Neural crest cell (in vitro differentiated cells): ENCODE results near the gene COL3A1. TPM values are rescaled to one million over a fixed set of nuclear protein-coding genes. Genes with fewer than 3 reads are reported as not detected.

Source experiments
- DNase-seq: peaks from one replicate; pipeline ENCODE4 v3.0.0; 2021; ENCODE audit warnings: low read depth, mixed read lengths, low spot score
- H3K27ac Mint-ChIP-seq: one replicate; pipeline ENCODE4 v1.8.0; 2021; ENCODE audit warnings: mild to moderate bottlenecking, mixed read lengths; ENCODE audit not compliant: unreplicated experiment
- H3K27me3 Mint-ChIP-seq: 2 replicates; pipeline ENCODE4 v1.8.0; 2021; ENCODE audit warnings: low read depth, mild to moderate bottlenecking, mixed read lengths
- H3K36me3 Mint-ChIP-seq: 2 replicates; pipeline ENCODE4 v1.8.0; 2021; ENCODE audit warnings: low read depth, mild to moderate bottlenecking, mixed read lengths
- H3K4me1 Mint-ChIP-seq: 2 replicates; pipeline ENCODE4 v1.8.0; 2021; ENCODE audit warnings: mixed read lengths
- H3K4me3 Mint-ChIP-seq: one replicate; pipeline ENCODE4 v1.8.0; 2021; ENCODE audit warnings: mild to moderate bottlenecking, mixed read lengths
- H3K9me3 Mint-ChIP-seq: 2 replicates; pipeline ENCODE4 v1.8.0; 2021; ENCODE audit warnings: mixed read lengths
- long read RNA-seq: library from polyadenylated mRNA; unstranded; transcript quantifications from one replicate; pipeline ENCODE4 v2.0.0, GENCODE V29; 2020
- total RNA-seq: library from RNA; stranded (reverse); gene quantifications from 2 replicates; pipeline ENCODE4 v1.2.1, GENCODE V29; 2021
- TF ChIP-seq, protein P1 (sequence below): fragments of 200-600 bp; sonication (generic); conservative IDR thresholded peaks from 2 replicates; pipeline ENCODE4 v1.5.0; 2021; ENCODE audit warnings: antibody characterized with exemption, mild to moderate bottlenecking

Gene COL3A1
- 13.2 and 14.9 TPM in 2 replicates for total RNA-seq
- long read RNA-seq, full-length matches to known transcripts, result 7 of 14 reads
- long read RNA-seq, partial matches to known transcripts, result 6 of 14 reads
- long read RNA-seq, other reads (novel, unspliced or antisense), result 1 of 14 reads

DNA sequence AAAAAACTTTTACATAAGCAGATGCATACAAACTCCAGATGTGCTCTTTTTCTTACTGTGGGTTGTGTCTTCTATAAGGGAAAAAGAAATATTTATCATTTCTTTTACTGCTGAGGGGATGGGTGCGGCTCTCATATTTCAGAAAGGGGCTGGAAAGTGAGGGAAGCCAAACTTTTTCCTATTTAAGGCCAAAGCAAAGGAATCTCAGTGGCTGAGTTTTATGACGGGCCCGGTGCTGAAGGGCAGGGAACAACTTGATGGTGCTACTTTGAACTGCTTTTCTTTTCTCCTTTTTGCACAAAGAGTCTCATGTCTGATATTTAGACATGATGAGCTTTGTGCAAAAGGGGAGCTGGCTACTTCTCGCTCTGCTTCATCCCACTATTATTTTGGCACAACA, at the start of gene COL3A1:
Gene COL3A1 (plus strand): TSS at position 210 of the 400 bp plus-strand sequence. CDS start 117 bp downstream, at position 327.
- no peaks in the 10 kb centered on the region for H3K9me3 Mint-ChIP-seq
- peaks cover 10% of the 10 kb centered on the region for H3K4me1 Mint-ChIP-seq
- DNase-seq, result no peak
- no peaks in the 10 kb centered on the region for H3K27me3 Mint-ChIP-seq
- no peaks in the 10 kb centered on the region for H3K36me3 Mint-ChIP-seq
- H3K4me3 Mint-ChIP-seq, result peak within 1 kb of the TSS; percentile 20
- H3K27ac Mint-ChIP-seq, result no peak within 1 kb of the TSS
- TF ChIP-seq, protein P1, sequence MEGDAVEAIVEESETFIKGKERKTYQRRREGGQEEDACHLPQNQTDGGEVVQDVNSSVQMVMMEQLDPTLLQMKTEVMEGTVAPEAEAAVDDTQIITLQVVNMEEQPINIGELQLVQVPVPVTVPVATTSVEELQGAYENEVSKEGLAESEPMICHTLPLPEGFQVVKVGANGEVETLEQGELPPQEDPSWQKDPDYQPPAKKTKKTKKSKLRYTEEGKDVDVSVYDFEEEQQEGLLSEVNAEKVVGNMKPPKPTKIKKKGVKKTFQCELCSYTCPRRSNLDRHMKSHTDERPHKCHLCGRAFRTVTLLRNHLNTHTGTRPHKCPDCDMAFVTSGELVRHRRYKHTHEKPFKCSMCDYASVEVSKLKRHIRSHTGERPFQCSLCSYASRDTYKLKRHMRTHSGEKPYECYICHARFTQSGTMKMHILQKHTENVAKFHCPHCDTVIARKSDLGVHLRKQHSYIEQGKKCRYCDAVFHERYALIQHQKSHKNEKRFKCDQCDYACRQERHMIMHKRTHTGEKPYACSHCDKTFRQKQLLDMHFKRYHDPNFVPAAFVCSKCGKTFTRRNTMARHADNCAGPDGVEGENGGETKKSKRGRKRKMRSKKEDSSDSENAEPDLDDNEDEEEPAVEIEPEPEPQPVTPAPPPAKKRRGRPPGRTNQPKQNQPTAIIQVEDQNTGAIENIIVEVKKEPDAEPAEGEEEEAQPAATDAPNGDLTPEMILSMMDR, result no peak

DNA sequence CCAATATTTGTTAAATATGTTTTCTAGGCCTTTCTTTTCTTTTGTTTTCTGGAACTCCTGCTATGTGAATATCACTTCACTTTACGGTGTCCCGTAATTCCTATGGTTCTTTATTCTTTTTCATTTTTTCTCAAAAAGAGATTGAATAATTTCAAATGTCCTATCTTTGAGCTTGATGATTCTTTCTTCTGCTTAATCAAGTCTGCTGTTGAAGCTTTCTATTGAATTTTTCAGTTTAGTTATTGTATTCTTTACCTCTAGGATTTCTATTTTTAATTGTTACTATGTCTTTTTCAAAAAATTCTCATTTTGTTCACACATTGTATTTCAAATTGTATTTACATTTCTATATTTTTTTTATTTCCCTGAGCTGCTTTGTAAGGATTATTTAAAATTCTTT, 45.5 kb upstream of the COL3A1 start:
- DNase-seq, result no peak
- Mint-ChIP-seq H3K9me3 (peaks cover 13% of the 10 kb centered on the region), H3K27me3 (no peaks in the 10 kb centered on the region), H3K27ac (no peak overlapping the region), H3K4me3 (no peak overlapping the region), H3K4me1 (no peaks in the 10 kb centered on the region), H3K36me3 (peaks cover 7% of the 10 kb centered on the region)
- TF ChIP-seq, protein P1, result no peak

DNA sequence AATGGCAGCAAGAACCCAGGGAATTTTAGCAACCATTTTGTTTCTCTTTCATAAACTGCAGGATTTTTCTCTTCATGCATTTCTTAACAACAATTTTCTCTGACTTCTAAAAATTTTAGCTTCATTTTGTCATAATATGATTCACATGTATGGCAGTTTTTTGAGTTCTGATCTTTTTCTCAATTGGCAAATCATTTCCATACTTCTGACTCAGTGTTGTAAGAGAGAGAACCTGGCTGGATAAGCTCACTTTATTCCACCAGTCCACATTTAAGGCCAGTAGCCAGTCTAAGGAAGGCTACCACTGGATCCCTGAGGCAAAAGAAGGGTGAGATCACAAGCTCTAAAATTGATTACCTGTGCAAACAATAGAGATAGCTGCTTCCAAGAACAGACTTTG, 42.8 kb upstream of the COL3A1 start:
- no peaks in the 10 kb centered on the region for H3K27me3 Mint-ChIP-seq
- no peak overlapping the region for H3K4me3 Mint-ChIP-seq
- H3K36me3 Mint-ChIP-seq, result peaks cover 7% of the 10 kb centered on the region
- TF ChIP-seq, protein P1, result no peak
- no peak overlapping the region for H3K27ac Mint-ChIP-seq
- H3K4me1 Mint-ChIP-seq, result no peaks in the 10 kb centered on the region
- DNase-seq, result no peak
- peaks cover 13% of the 10 kb centered on the region for H3K9me3 Mint-ChIP-seq

DNA sequence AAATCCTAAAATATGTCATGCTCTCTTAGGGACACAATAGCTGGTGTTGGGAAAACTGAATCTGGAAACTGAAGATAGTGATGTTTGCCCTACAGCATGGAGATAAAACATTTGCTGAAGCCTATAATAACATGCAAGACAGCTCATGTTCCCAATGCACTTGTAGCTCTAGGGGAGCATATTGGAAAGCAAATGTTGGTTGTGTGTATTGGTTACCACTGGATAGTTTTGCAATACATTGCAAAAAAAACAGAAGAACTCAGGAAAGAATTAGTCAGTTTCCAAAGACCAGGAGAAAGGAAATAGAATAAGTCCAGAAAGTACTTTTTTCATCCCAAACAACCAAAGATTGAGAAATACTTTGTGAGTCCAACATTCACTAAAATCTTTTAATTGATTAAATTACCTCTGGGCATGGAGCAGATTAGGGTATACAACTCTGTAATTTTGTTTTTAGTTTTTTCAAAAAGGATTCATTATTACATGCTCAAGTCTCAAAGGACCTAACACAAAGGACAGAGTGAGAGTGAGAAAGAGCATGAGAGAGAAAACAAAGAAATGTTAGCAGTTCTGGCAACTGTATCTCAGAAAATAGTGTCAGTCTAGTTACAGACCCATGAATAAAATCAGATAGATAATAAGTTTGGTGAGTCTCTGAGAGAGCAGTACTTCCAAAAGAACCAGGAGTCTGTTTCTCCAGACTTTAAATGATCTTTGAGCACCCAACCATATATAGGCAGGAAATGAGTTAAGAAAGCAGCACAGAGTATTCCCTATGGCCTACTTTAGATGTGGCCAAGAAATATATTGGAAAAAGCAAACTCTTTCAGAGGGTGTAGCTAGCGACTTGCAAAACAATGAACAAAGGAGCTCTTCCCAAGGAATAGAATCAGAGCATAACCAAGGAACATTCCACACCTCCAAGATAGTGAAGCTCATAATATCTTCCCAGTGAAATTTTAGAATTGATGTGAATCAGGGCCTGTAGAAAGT, 36.6 kb upstream of the COL3A1 start:
- no peak overlapping the region for H3K27ac Mint-ChIP-seq
- H3K4me1 Mint-ChIP-seq, result peaks cover 6% of the 10 kb centered on the region
- H3K36me3 Mint-ChIP-seq, result no peaks in the 10 kb centered on the region
- H3K9me3 Mint-ChIP-seq, result no peaks in the 10 kb centered on the region
- H3K27me3 Mint-ChIP-seq, result no peaks in the 10 kb centered on the region
- TF ChIP-seq, protein P1, result no peak
- no peak for DNase-seq
- no peak overlapping the region for H3K4me3 Mint-ChIP-seq

DNA sequence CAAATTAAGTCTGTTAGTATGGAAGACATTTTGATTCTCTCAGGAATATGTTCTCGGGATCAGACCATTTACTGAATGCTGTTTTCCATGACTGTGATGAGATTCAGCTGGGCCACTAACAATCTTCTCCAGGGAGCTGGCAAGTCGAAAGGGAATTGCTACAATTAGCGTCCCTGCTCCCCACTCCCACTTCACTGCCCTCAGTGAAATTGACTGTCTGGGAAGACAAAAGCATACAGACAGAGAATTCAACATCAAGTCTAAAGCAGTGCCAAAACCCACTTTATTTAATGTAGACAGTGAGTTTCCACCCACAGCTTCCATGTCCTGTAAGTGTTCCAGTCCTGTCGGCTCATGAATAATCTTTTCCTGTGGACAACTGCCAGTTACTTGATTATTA, 34.0 kb upstream of the COL3A1 start:
- TF ChIP-seq, protein P1, result no peak
- Mint-ChIP-seq H3K27me3 (no peaks in the 10 kb centered on the region), H3K4me3 (no peak overlapping the region), H3K9me3 (no peaks in the 10 kb centered on the region), H3K4me1 (peaks cover 6% of the 10 kb centered on the region), H3K27ac (peak overlapping the region; percentile 81), H3K36me3 (no peaks in the 10 kb centered on the region)
- DNase-seq, result no peak
